Naive thymus-derived CD4-positive, alpha-beta T cell (primary cell): Measurements from ENCODE around the gene SUSD1. TPM values are rescaled to one million over a fixed set of nuclear protein-coding genes. Genes with fewer than 3 reads are reported as not detected.
A peak's percentile ranks its signal among the peaks of the same experiment; 100 is the strongest.

ENCODE experiments used
- ATAC-seq: fragments of 150-1000 bp; cut with Tn5 transposase; 2 replicates; pipeline ENCODE4 v1.10.0; 2021; ENCODE audit warnings: mild to moderate bottlenecking, moderate library complexity
- CTCF ChIA-PET: fragments of 350-600 bp; sonication (Branson Sonifier 250); formaldehyde crosslinking; loops from one replicate; lab custom pipeline; 2021; ENCODE audit warnings: antibody characterized with exemption; lab: Charles Lee
- POLR2A ChIA-PET: fragments of 350-600 bp; sonication (Branson Sonifier 250); formaldehyde crosslinking; loops from one replicate; lab custom pipeline; 2021; ENCODE audit warnings: antibody characterized with exemption, inconsistent platforms; lab: Charles Lee
- DNase-seq, 9 donors: peaks; one replicate each; pipeline versions ENCODE4 v3.0.0 to v3.0.0-alpha.2; 2020 to 2022; ENCODE audit warnings: mixed read lengths in 1 of 9
- H3K27ac ChIP-seq: one replicate; pipeline ENCODE4 v1.7.0; 2013; ENCODE audit warnings: mild to moderate bottlenecking, low read depth, low read length, moderate library complexity
- H3K27me3 ChIP-seq, 2 donors: one replicate each; pipeline ENCODE4 v1.7.0; 2013; ENCODE audit warnings: low read length in 2 of 2, mild to moderate bottlenecking in 2 of 2, moderate library complexity in 2 of 2; ENCODE audit not compliant: control insufficient read depth in 2 of 2, insufficient read depth in 2 of 2
- H3K36me3 ChIP-seq, 3 experiments: 1 replicate in 2 of 3; 2 replicates in 1 of 3; pipeline ENCODE4 v1.7.0; 2013; ENCODE audit warnings: low read length in 3 of 3, mild to moderate bottlenecking in 3 of 3, moderate library complexity in 1 of 3; ENCODE audit not compliant: insufficient read depth in 3 of 3, control insufficient read depth in 2 of 3
- H3K4me1 ChIP-seq, 2 donors: one replicate each; pipeline ENCODE4 v1.7.0; 2013; ENCODE audit warnings: low read length in 2 of 2, mild to moderate bottlenecking in 2 of 2, moderate library complexity in 1 of 2; ENCODE audit not compliant: control insufficient read depth in 2 of 2, insufficient read depth in 2 of 2
- H3K4me3 ChIP-seq: 2 replicates; pipeline ENCODE4 v1.7.0; 2013; ENCODE audit warnings: mild to moderate bottlenecking, low read length
- H3K9me3 ChIP-seq, 3 experiments: 1 replicate in 2 of 3; 2 replicates in 1 of 3; pipeline ENCODE4 v1.7.0; 2013; ENCODE audit warnings: low read length in 3 of 3; ENCODE audit not compliant: control insufficient read depth in 2 of 3
- H3K27ac Mint-ChIP-seq, 9 donors: one replicate each; pipeline ENCODE4 v1.8.0; 2020 to 2022; ENCODE audit warnings: mixed read lengths in 9 of 9, mild to moderate bottlenecking in 8 of 9, moderate library complexity in 5 of 9, inconsistent platforms in 2 of 9
- H3K27me3 Mint-ChIP-seq, 5 donors: one replicate each; pipeline ENCODE4 v1.8.0; 2021 to 2022; ENCODE audit warnings: mixed read lengths in 5 of 5, mild to moderate bottlenecking in 1 of 5
- H3K36me3 Mint-ChIP-seq, 5 donors: one replicate each; pipeline ENCODE4 v1.8.0; 2020 to 2022; ENCODE audit warnings: mixed read lengths in 5 of 5, mild to moderate bottlenecking in 3 of 5, inconsistent platforms in 1 of 5
- H3K4me1 Mint-ChIP-seq, 7 donors: one replicate each; pipeline ENCODE4 v1.8.0; 2020 to 2022; ENCODE audit warnings: mixed read lengths in 7 of 7, mild to moderate bottlenecking in 3 of 7, inconsistent platforms in 1 of 7
- H3K4me3 Mint-ChIP-seq, 10 donors: one replicate each; pipeline ENCODE4 v1.8.0; 2020 to 2022; ENCODE audit warnings: mild to moderate bottlenecking in 10 of 10, mixed read lengths in 10 of 10, moderate library complexity in 6 of 10, inconsistent platforms in 2 of 10
- H3K9me3 Mint-ChIP-seq, 11 donors: one replicate each; pipeline ENCODE4 v1.8.0; 2020 to 2022; ENCODE audit warnings: mixed read lengths in 11 of 11, mild to moderate bottlenecking in 4 of 11, inconsistent platforms in 1 of 11, moderate library complexity in 1 of 11
- intact Hi-C, 2 donors: fragments of 100-400 bp; cut with micrococcal nuclease; formaldehyde crosslinking; loops; one replicate each; pipeline ENCODE4 v1.15.1; 2023
- polyA plus RNA-seq, 2 donors: library from polyadenylated mRNA; unstranded; fragments of 300-500 nt; fragmentation: Illumina TruSeq; gene quantifications; one replicate each; pipeline ENCODE4 v1.2.3, GENCODE V29; 2021
- total RNA-seq, 6 experiments: library from RNA in 5 of 6; stranded (reverse) in 5 of 6; gene quantifications; 1 replicate in 5 of 6; 2 replicates in 1 of 6; pipeline ENCODE4 v1.2.3 and lab custom pipeline; 2021 to 2026

Gene SUSD1
- total and polyA plus RNA-seq, 7 experiments from 2014 or later = 2.3 to 27.0 (median 4.6) TPM

GRCh38 chr9:112064871-112065270 lies 110.2 kb downstream of the SUSD1 start:
- DNase-seq = no peak
- no peak overlapping the region for H3K27ac Mint-ChIP-seq
- Histone ChIP-seq H3K4me3 (no peak overlapping the region), H3K9me3 (no peaks in the 10 kb centered on the region), H3K4me1 (peaks cover 0 to 5% of the 10 kb centered on the region in 2 donors), H3K36me3 (no peaks in the 10 kb centered on the region), H3K27me3 (no peaks in the 10 kb centered on the region), H3K27ac (no peak overlapping the region)
- no peak overlapping the region for H3K4me3 Mint-ChIP-seq
- intact Hi-C loops = loop anchor here in 1 of 2 donors (5.0 kb wide), 2 partner anchors 43 to 428 kb away; no protein-coding TSS in a partner anchor
- POLR2A ChIA-PET = no interaction called here
- H3K27me3 Mint-ChIP-seq = no peaks in the 10 kb centered on the region
- H3K4me1 Mint-ChIP-seq = peaks cover 9 to 24% (median 14%) of the 10 kb centered on the region in 7 donors
- no peak for ATAC-seq
- CTCF ChIA-PET = no interaction called here
- peaks cover 3 to 42% (median 21%) of the 10 kb centered on the region in 5 donors for H3K36me3 Mint-ChIP-seq
- H3K9me3 Mint-ChIP-seq = no peaks in the 10 kb centered on the region

GRCh38 chr9:112063586-112063985 lies 111.5 kb downstream of the SUSD1 start:
- ATAC-seq = no peak
- CTCF ChIA-PET = no interaction called here
- H3K27ac Mint-ChIP-seq = no peak overlapping the region

GRCh38 chr9:112063151-112063550 lies 111.9 kb downstream of the SUSD1 start:
- DNase-seq (no peak), ATAC-seq (no peak)
- Histone ChIP-seq H3K4me1 (peaks cover 0 to 5% of the 10 kb centered on the region in 2 donors), H3K27ac (no peak overlapping the region), H3K36me3 (no peaks in the 10 kb centered on the region), H3K9me3 (no peaks in the 10 kb centered on the region), H3K4me3 (no peak overlapping the region), H3K27me3 (no peaks in the 10 kb centered on the region)
- POLR2A ChIA-PET = no interaction called here
- Mint-ChIP-seq H3K9me3 (no peaks in the 10 kb centered on the region), H3K27me3 (no peaks in the 10 kb centered on the region), H3K4me3 (no peak overlapping the region), H3K4me1 (peaks cover 9 to 24% (median 13%) of the 10 kb centered on the region in 7 donors), H3K27ac (peak overlapping the region in 1 of 9 donors; percentile 1), H3K36me3 (peaks cover 0 to 53% (median 16%) of the 10 kb centered on the region in 5 donors)
- CTCF ChIA-PET = no interaction called here
- intact Hi-C loops = loop anchor here in 1 of 2 donors (5.0 kb wide), 2 partner anchors 41 to 426 kb away; no protein-coding TSS in a partner anchor

More at GRCh38 chr9:112063586-112063985, 111.5 kb downstream of the SUSD1 start:
- Histone ChIP-seq H3K4me3 (no peak overlapping the region), H3K27me3 (no peaks in the 10 kb centered on the region), H3K27ac (no peak overlapping the region), H3K36me3 (no peaks in the 10 kb centered on the region), H3K9me3 (no peaks in the 10 kb centered on the region), H3K4me1 (peaks cover 0 to 5% of the 10 kb centered on the region in 2 donors)
- Mint-ChIP-seq H3K4me1 (peaks cover 9 to 24% (median 14%) of the 10 kb centered on the region in 7 donors), H3K9me3 (no peaks in the 10 kb centered on the region), H3K27me3 (no peaks in the 10 kb centered on the region), H3K36me3 (peaks cover 0 to 50% (median 15%) of the 10 kb centered on the region in 5 donors), H3K4me3 (no peak overlapping the region)
- intact Hi-C loops = loop anchor here in 1 of 2 donors (5.0 kb wide), 2 partner anchors 41 to 426 kb away; no protein-coding TSS in a partner anchor
- POLR2A ChIA-PET = no interaction called here
- DNase-seq = no peak

GRCh38 chr9:112061152-112061740 lies 113.9 kb downstream of the SUSD1 start:
- H3K36me3 ChIP-seq = no peaks in the 10 kb centered on the region
- no peaks in the 10 kb centered on the region for H3K27me3 ChIP-seq
- CTCF ChIA-PET = interaction anchor here (0.6 to 0.8 kb wide), 3 partner anchors 14 to 233 kb away, joined by 3 to 4 read pairs (median 3); no protein-coding TSS in a partner anchor
- peaks cover 0 to 56% (median 20%) of the 10 kb centered on the region in 5 donors for H3K36me3 Mint-ChIP-seq
- H3K9me3 Mint-ChIP-seq = no peaks in the 10 kb centered on the region
- H3K27ac Mint-ChIP-seq = peak overlapping the region in 3 of 9 donors; percentile 20 to 53 (median 33)
- H3K4me3 ChIP-seq = no peak overlapping the region
- no peaks in the 10 kb centered on the region for H3K27me3 Mint-ChIP-seq
- intact Hi-C loops = loop anchor here in 1 of 2 donors (5.0 kb wide), 2 partner anchors 39 to 424 kb away; no protein-coding TSS in a partner anchor
- POLR2A ChIA-PET = no interaction called here
- ATAC-seq (peak; percentile 85), DNase-seq (peak in 3 of 9 donors; percentile 10 to 50 (median 10))
- peaks cover 9 to 32% (median 25%) of the 10 kb centered on the region in 7 donors for H3K4me1 Mint-ChIP-seq
- peaks cover 0 to 5% of the 10 kb centered on the region in 2 donors for H3K4me1 ChIP-seq
- H3K4me3 Mint-ChIP-seq = peak overlapping the region in 1 of 10 donors; percentile 43
- no peak overlapping the region for H3K27ac ChIP-seq
- no peaks in the 10 kb centered on the region for H3K9me3 ChIP-seq

- ChIA-PET POLR2A (no interaction called here), CTCF (no interaction called here)
- Histone ChIP-seq H3K9me3 (no peaks in the 10 kb centered on the region), H3K27me3 (no peaks in the 10 kb centered on the region), H3K4me1 (peaks cover 0 to 5% of the 10 kb centered on the region in 2 donors), H3K27ac (no peak overlapping the region), H3K4me3 (no peak overlapping the region), H3K36me3 (no peaks in the 10 kb centered on the region)
- Mint-ChIP-seq H3K27ac (no peak overlapping the region), H3K4me3 (no peak overlapping the region), H3K4me1 (peaks cover 9 to 40% (median 31%) of the 10 kb centered on the region in 7 donors), H3K27me3 (no peaks in the 10 kb centered on the region), H3K9me3 (peaks cover 0 to 1% (median 0%) of the 10 kb centered on the region in 11 donors), H3K36me3 (peaks cover 0 to 64% (median 21%) of the 10 kb centered on the region in 5 donors)
- intact Hi-C loops = loop anchor here in 1 of 2 donors (5.0 kb wide), 2 partner anchors 38 to 423 kb away; no protein-coding TSS in a partner anchor
- no peak for DNase-seq
- ATAC-seq = no peak
These were observed 115.2 kb downstream of the SUSD1 start for GRCh38 chr9:112059966-112060320.

GRCh38 chr9:112059145-112059965 lies 115.7 kb downstream of the SUSD1 start:
- ATAC-seq = no peak
- H3K4me3 ChIP-seq = no peak overlapping the region
- no peak overlapping the region for H3K27ac ChIP-seq
- no peak for DNase-seq
- Mint-ChIP-seq H3K9me3 (peaks cover 0 to 1% (median 0%) of the 10 kb centered on the region in 11 donors), H3K4me3 (no peak overlapping the region), H3K36me3 (peaks cover 0 to 67% (median 25%) of the 10 kb centered on the region in 5 donors), H3K27me3 (no peaks in the 10 kb centered on the region), H3K4me1 (peaks cover 9 to 40% (median 31%) of the 10 kb centered on the region in 7 donors), H3K27ac (no peak overlapping the region)
- ChIA-PET POLR2A (interaction anchor here (1.5 kb wide), 1 partner anchor 13 kb away, joined by 3 read pairs; no protein-coding TSS in a partner anchor), CTCF (no interaction called here)
- no peaks in the 10 kb centered on the region for H3K9me3 ChIP-seq
- H3K36me3 ChIP-seq = no peaks in the 10 kb centered on the region
- H3K4me1 ChIP-seq = peaks cover 0 to 5% of the 10 kb centered on the region in 2 donors
- H3K27me3 ChIP-seq = no peaks in the 10 kb centered on the region
- intact Hi-C loops = no loop called here
